ENCODE results near the gene MCCC1. TPM values are rescaled to one million over a fixed set of nuclear protein-coding genes. Genes with fewer than 3 reads are reported as not detected.

Gene MCCC1
- polyA plus RNA-seq, 1 donor (not counting 4 experiments of a cell fraction or from before 2014, with no cell fraction given) = 11.7 TPM

GRCh38 chr3:183098536-183099025, 715 bp downstream of the MCCC1 start:
- Histone ChIP-seq H3K4me2 (ENCODE audit: control insufficient read depth, extremely low read depth, insufficient read depth, low read depth, low read length) (peak overlapping the region; percentile 99), H3K4me1 (ENCODE audit: control insufficient read depth, extremely low read depth, insufficient read depth, low read length) (peaks cover 20% of the 10 kb centered on the region), H2AFZ (ENCODE audit: control insufficient read depth, low read length) (peak overlapping the region; percentile 96), H3K9ac (ENCODE audit: control insufficient read depth, extremely low read depth, insufficient read depth, low read length) (peak overlapping the region; percentile 96), H4K20me1 (ENCODE audit: control insufficient read depth, extremely low read depth, insufficient read depth, low read length) (no peaks in the 10 kb centered on the region), H3K36me3 (ENCODE audit: control insufficient read depth in 2 of 2, extremely low read depth in 1 of 2, insufficient read depth in 2 of 2, low read length in 2 of 2) (no peaks in the 10 kb centered on the region), H3K4me3 (ENCODE audit: control insufficient read depth in 2 of 3, extremely low read depth in 1 of 3, insufficient read depth in 2 of 3, low read depth in 1 of 3, low read length in 3 of 3) (peak overlapping the region; percentile 82 to 98 (median 96)), H3K27me3 (ENCODE audit: control insufficient read depth, extremely low read depth, insufficient read depth, low read length) (no peaks in the 10 kb centered on the region), H3K9me3 (ENCODE audit: control insufficient read depth, low read depth, low read length) (no peaks in the 10 kb centered on the region), H3K27ac (ENCODE audit: control insufficient read depth, insufficient read depth, low read length) (peak overlapping the region; percentile 93), H3K79me2 (ENCODE audit: control insufficient read depth, insufficient read depth, low read length) (peaks cover 8% of the 10 kb centered on the region), H3K9me1 (ENCODE audit: control insufficient read depth, extremely low read depth, insufficient read depth, low read length) (no peaks in the 10 kb centered on the region)
- no peak for TF ChIP-seq CTCF (optimal IDR thresholded peaks at IDR 0.05 in 1 of 3, IDR thresholded peaks at IDR 0.05 in 1 of 3, conservative IDR thresholded peaks at IDR 0.05 in 1 of 3; ENCODE audit: extremely low read depth in 1 of 3, insufficient read depth in 2 of 3, low read length in 3 of 3)
- no peak for TF ChIP-seq EZH2 (IDR thresholded peaks at IDR 0.05; ENCODE audit: low read length)
- dilution Hi-C loops (cut with MboI; ENCODE audit: extremely low pct_ligation_motif_present, low sequenced_read_pairs) = no loop called here
- FAIRE-seq (no peak), DNase-seq (ENCODE audit: low read depth, low spot score) (no peak)

- dilution Hi-C loops (cut with MboI; ENCODE audit: extremely low pct_ligation_motif_present, low sequenced_read_pairs) = no loop called here
- no peak overlapping the region for H3K27ac ChIP-seq (ENCODE audit: control insufficient read depth, insufficient read depth, low read length)
- peaks cover 8% of the 10 kb centered on the region for H3K79me2 ChIP-seq (ENCODE audit: control insufficient read depth, insufficient read depth, low read length)
- no peak overlapping the region for H2AFZ ChIP-seq (ENCODE audit: control insufficient read depth, low read length)
- H3K4me1 ChIP-seq (ENCODE audit: control insufficient read depth, extremely low read depth, insufficient read depth, low read length) = peaks cover 17% of the 10 kb centered on the region
- no peaks in the 10 kb centered on the region for H3K27me3 ChIP-seq (ENCODE audit: control insufficient read depth, extremely low read depth, insufficient read depth, low read length)
- H3K4me2 ChIP-seq (ENCODE audit: control insufficient read depth, extremely low read depth, insufficient read depth, low read depth, low read length) = no peak overlapping the region
- H4K20me1 ChIP-seq (ENCODE audit: control insufficient read depth, extremely low read depth, insufficient read depth, low read length) = no peaks in the 10 kb centered on the region
- no peak overlapping the region for H3K4me3 ChIP-seq (ENCODE audit: control insufficient read depth in 2 of 3, extremely low read depth in 1 of 3, insufficient read depth in 2 of 3, low read depth in 1 of 3, low read length in 3 of 3)
- FAIRE-seq = peak; percentile 67
- H3K36me3 ChIP-seq (ENCODE audit: control insufficient read depth in 2 of 2, extremely low read depth in 1 of 2, insufficient read depth in 2 of 2, low read length in 2 of 2) = peaks cover 4 to 5% of the 10 kb centered on the region in 2 experiments
- TF ChIP-seq EZH2 (IDR thresholded peaks at IDR 0.05; ENCODE audit: low read length) (no peak), CTCF (optimal IDR thresholded peaks at IDR 0.05 in 1 of 3, IDR thresholded peaks at IDR 0.05 in 1 of 3, conservative IDR thresholded peaks at IDR 0.05 in 1 of 3; ENCODE audit: extremely low read depth in 1 of 3, insufficient read depth in 2 of 3, low read length in 3 of 3) (no peak)
- no peak overlapping the region for H3K9ac ChIP-seq (ENCODE audit: control insufficient read depth, extremely low read depth, insufficient read depth, low read length)
- peak; percentile 45 for DNase-seq (ENCODE audit: low read depth, low spot score)
- H3K9me3 ChIP-seq (ENCODE audit: control insufficient read depth, low read depth, low read length) = no peaks in the 10 kb centered on the region
- no peaks in the 10 kb centered on the region for H3K9me1 ChIP-seq (ENCODE audit: control insufficient read depth, extremely low read depth, insufficient read depth, low read length)
These were observed 4.6 kb downstream of the MCCC1 start for GRCh38 chr3:183094711-183095110.
